ENCODE results near the gene PPP1R13L.

The PPP1R13L gene

GRCh38 chr19:45406226-45407090 is 1.6 kb upstream of the PPP1R13L start, which contains the start of gene POLR1G:
POLR1G (plus strand) TSS chr19:45406644; CDS start chr19:45406697, 53 bp downstream.
- DNase-seq: peak; percentile 95

- peak; percentile 95 for DNase-seq
Measured at GRCh38 chr19:45405435-45406225, 761 bp upstream of the PPP1R13L start.

DNA sequence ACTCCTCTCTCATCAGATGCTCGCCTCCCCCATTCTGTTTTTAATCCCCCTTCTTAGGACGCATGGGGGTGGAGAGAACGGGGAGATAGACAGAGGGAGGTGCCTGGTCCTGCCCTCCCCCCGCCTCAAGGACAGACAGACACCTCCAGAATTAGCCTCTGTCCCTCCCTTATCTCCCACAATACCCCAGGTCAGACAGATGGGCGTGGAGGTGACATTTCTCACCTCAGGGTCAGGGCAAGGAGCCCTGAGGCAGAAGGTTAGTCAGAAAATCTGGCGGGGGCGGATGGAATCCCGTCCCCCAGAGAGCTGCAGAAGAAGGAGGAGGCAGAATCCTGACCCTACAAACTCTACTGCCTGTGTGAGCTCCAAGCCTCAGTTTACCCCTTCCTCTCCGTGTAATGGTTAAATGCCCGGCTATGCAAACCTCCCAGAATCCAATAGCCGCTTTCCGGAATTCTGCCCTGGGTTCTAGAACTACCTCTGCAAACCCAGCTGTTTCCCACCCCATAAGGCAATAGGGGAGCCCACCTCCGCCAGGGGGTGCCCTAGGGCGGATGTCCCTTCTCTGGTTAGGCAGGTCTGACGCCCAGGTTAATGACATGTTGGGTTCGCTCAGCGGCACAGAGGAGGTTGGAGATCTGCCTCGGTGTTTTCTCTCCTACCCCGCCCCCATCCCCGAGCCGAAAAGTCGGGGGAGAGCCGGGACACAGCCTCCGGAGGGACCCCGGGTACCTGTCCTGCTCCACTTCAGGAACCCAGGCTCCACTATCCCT is 900 bp downstream of the PPP1R13L start:
- DNase-seq: no peak

- DNase-seq: no peak
Measured at GRCh38 chr19:45403272-45403671, 1.6 kb downstream of the PPP1R13L start.

DNA sequence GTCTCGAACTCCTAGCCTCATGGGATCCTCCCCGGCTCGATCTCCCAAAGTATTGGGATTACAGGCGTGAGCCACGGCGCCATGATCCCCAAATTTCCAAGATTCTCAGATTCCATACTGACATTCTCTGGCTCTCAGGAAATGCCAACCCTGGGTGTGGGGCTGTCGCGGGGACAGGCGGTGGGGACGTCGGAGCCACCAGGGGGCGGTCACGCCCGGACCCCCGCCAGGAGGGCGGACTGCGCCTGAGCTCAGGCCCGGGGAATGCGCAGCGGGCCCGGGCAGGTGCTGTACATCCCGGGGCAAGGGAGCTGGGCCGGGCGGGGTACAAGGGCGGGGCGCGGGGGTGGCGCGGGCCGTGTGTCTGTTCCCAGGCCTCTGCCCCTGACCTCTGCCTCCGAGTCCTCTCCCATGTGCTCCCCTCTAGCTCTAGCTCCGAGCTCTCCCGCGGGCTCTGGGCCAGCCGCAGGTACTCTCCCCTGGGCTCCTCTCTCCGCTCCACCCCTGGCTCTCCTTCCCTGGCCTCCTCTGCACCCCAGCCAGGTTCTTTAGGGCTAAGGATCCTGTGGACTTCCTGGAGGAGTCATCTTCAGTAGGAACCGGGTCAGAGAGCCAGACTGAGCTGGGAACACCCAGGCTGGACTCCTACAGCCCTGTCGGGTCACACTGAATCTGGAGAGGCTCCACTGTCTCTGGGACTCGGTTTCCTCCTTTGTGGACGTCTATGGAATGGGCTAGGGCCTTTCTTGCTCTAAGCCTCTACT is 2.4 kb downstream of the PPP1R13L start:
- no peak for DNase-seq

GRCh38 chr19:45401815-45402214 is 3.1 kb downstream of the PPP1R13L start:
- no peak for DNase-seq

DNA sequence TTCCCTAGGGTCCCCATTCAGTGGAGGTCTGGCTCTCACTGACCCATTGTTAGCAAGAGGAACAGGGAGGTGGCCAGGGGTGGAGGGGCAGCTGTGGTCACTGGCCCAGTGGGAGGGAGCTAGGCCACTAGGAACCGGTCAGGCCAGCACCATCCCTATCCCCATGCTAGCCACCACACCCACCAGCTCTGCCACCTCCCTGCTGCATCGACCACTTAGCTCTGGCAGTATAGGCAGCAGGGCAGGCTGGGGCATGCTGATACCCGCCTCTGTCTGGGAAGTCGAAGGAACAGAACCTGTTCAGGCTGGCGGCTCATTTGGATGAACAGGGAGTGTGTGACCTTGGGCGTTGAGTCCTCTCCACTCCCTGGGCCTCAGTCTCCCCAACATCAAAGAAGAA is 4.7 kb downstream of the PPP1R13L start:
- DNase-seq: no peak

- no peak for DNase-seq
Measured at GRCh38 chr19:45395821-45396617, 8.8 kb downstream of the PPP1R13L start.

GRCh38 chr19:45391871-45392665 is 12.8 kb downstream of the PPP1R13L start:
- DNase-seq: no peak

- DNase-seq: no peak
Measured at GRCh38 chr19:45391346-45391745, 13.5 kb downstream of the PPP1R13L start.

- no peak for DNase-seq
Measured at GRCh38 chr19:45385392-45386221, 19.3 kb downstream of the PPP1R13L start.

GRCh38 chr19:45382426-45382825 is 22.4 kb downstream of the PPP1R13L start:
- DNase-seq: no peak

DNA sequence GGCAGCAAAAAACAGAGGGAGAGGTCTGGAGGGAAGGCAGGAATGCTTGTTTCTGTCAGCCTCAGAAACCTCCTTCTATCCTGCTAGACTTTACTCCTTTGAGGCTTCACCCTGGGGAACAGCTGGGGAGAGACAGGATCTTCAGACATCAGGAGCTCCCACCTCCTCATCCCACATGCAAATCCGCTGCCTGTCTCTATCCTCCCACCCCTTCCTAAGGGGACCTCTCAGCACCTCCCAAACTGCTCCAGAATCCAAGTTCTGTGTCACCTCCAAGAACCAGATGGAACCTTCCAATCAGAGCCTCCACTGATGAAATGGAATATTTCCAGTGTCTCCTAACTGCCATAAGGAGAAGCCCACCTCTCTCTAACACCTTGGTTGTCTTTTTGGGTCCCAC is 24.8 kb downstream of the PPP1R13L start:
- no peak for DNase-seq

GRCh38 chr19:45376045-45376724 is 28.7 kb downstream of the PPP1R13L start:
- no peak for DNase-seq

DNA sequence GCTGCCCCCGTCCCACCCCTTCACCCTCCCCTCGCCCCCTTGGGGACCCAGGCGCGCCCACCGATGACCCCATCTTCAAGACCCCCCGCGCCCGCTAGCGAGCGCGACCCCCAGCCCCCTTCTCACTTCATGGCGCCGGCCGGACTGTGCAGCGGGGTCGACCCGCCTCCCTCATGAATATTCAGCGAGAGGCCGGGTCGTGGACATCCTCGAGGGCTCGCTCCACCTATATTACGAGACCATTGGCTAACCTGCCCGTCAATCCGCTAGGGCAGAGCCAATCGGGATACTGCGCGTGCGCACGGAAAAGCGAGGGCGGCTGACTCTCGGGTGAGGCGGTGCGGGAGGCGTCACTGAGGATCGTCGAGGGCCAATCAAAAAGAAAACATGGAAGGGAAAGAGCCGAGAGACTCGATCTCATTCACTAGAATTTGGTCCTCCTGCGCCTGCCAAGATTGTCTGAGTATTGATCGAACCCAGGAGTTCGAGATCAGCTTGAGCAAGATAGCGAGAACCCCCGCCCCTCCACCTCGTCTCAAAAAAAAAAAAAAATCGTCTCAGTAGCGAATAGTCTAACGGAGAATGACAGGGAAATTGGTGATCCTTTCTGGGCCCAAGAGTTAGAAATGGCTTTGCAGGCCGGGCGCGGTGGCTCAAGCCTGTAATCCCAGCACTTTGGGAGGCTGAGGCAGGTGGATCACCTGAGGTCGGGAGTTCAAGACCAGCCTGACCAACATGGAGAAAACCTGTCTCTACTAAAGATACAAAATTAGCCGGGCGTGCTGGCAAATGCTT is 34.3 kb downstream of the PPP1R13L start, which contains the start of gene ERCC2:
Gene ERCC2, minus strand, starts transcription at position 164 of the 795 bp plus-strand sequence. Its CDS starts 33 bp downstream, at position 131.
- peak; percentile 89 for DNase-seq

GRCh38 chr19:45368737-45369340 is 36.0 kb downstream of the PPP1R13L start:
- DNase-seq: no peak

DNA sequence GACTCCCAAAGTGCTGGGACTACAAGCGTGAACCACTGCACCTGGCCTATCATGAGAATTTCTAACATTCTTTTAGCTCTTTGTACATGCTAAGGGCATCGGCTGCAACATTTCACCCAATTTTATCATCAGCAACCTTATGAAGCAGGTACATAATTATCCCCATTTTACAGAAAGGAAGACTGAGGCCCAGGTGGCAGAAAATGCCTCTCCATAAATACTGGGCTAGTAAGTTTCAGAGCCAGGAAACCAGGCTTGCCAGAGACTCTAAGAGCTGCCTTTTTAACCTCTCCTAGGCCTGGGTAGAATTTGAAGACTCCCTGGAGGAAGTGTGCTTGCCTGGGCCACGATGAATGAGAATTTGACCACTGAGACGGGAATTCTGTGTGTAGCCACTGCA is 36.7 kb downstream of the PPP1R13L start:
- no peak for DNase-seq

- no peak for DNase-seq
Measured at GRCh38 chr19:45364696-45365095, 40.2 kb downstream of the PPP1R13L start.

Data from NCI-H2029 treated with DMSO at 0.1 percent for 48 hours (cell line).